HL-60/S4 treated with phorbol 12-myristate 13-acetate at 8.2 ng/mL for 4 days and 3 days (cell line): Measurements from ENCODE around the gene RPL3.
"Not testable (repeated sequence)": the region's sequence is repeated elsewhere in the genome, so short reads cannot be mapped to it uniquely, and the experiment has no call there.

ENCODE experiments used
- in situ Hi-C: fragments of 300-500 bp; cut with MboI; formaldehyde crosslinking; loops from 2 replicates; pipeline ENCODE4 v1.15.0; 2022; ENCODE audit warnings: low sequenced_read_pairs

RPL3 gene

GRCh38 chr22:39352306-39352891, 33.0 kb upstream of the RPL3 start:
- in situ Hi-C loops = no loop called here

- in situ Hi-C loops = no loop called here
These were observed 32.3 kb upstream of the RPL3 start for GRCh38 chr22:39351689-39352214.

- in situ Hi-C loops = no loop called here
These were observed 31.6 kb upstream of the RPL3 start for GRCh38 chr22:39350757-39351688.

GRCh38 chr22:39349967-39350726, 30.7 kb upstream of the RPL3 start, which contains the start of gene SYNGR1:
Gene SYNGR1 (plus strand): TSS chr22:39349991. CDS start chr22:39350011, 20 bp downstream.
- in situ Hi-C loops = no loop called here

- in situ Hi-C loops = no loop called here
These were observed 30.1 kb upstream of the RPL3 start for GRCh38 chr22:39349506-39349966.

- in situ Hi-C loops = no loop called here
These were observed 29.6 kb upstream of the RPL3 start for GRCh38 chr22:39348909-39349505.

GRCh38 chr22:39345231-39345630, 25.8 kb upstream of the RPL3 start:
- in situ Hi-C loops = no loop called here

- in situ Hi-C loops = no loop called here
These were observed 24.6 kb upstream of the RPL3 start for GRCh38 chr22:39344046-39344390.

- in situ Hi-C loops = no loop called here
These were observed 24.0 kb upstream of the RPL3 start for GRCh38 chr22:39343259-39344045.

GRCh38 chr22:39341179-39341578, 21.8 kb upstream of the RPL3 start:
- in situ Hi-C loops = no loop called here

- in situ Hi-C loops = not testable (repeated sequence)
These were observed 20.4 kb upstream of the RPL3 start for GRCh38 chr22:39339775-39340174.

- in situ Hi-C loops = no loop called here
These were observed 17.0 kb upstream of the RPL3 start for GRCh38 chr22:39336411-39336810.

- in situ Hi-C loops = no loop called here
These were observed 13.1 kb upstream of the RPL3 start for GRCh38 chr22:39332441-39333064.

GRCh38 chr22:39330553-39330952, 11.1 kb upstream of the RPL3 start:
- in situ Hi-C loops = not testable (repeated sequence)

- in situ Hi-C loops = no loop called here
These were observed 8.8 kb upstream of the RPL3 start for GRCh38 chr22:39327995-39328754.

GRCh38 chr22:39325392-39325932, 6.0 kb upstream of the RPL3 start:
- in situ Hi-C loops = no loop called here

- in situ Hi-C loops = not testable (repeated sequence)
These were observed 1.2 kb upstream of the RPL3 start for GRCh38 chr22:39320616-39321029.

GRCh38 chr22:39318507-39319283, 728 bp downstream of the RPL3 start:
- in situ Hi-C loops = no loop called here
